ENCODE measurements around the gene TEX29. TPM values are rescaled to one million over a fixed set of nuclear protein-coding genes. Genes with fewer than 3 reads are reported as not detected.

The TEX29 gene
- polyA plus RNA-seq, 2 donors = 0.24 to 0.88 TPM

GRCh38 chr13:111303559-111303958 is 16.9 kb upstream of the TEX29 start:
- no peaks in the 10 kb centered on the region for H3K27me3 ChIP-seq (ENCODE audit: control insufficient read depth in 1 of 2, insufficient read depth in 2 of 2, low read length in 2 of 2)
- peaks cover 25 to 33% of the 10 kb centered on the region in 2 donors for H3K36me3 ChIP-seq (ENCODE audit: control insufficient read depth in 2 of 2, insufficient read depth in 2 of 2, low read length in 1 of 2)
- H3K4me1 ChIP-seq (ENCODE audit: control insufficient read depth in 2 of 2, insufficient read depth in 2 of 2, low read length in 1 of 2) = peaks cover 0 to 3% of the 10 kb centered on the region in 2 donors
- no peak overlapping the region for H3K4me3 ChIP-seq (ENCODE audit: low read depth in 1 of 2, low read length in 2 of 2)
- no peak overlapping the region for H3K27ac ChIP-seq (ENCODE audit: low read depth in 2 of 2, low read length in 1 of 2)
- WGBS, 2 donors = 96 to 98% methylated on average over 11 of the region's 11 CpGs
- H3K9me3 ChIP-seq (ENCODE audit: control insufficient read depth in 2 of 2, insufficient read depth in 1 of 2, low read depth in 1 of 2, low read length in 1 of 2) = no peaks in the 10 kb centered on the region

- Histone ChIP-seq H3K9me3 (ENCODE audit: control insufficient read depth in 2 of 2, insufficient read depth in 1 of 2, low read depth in 1 of 2, low read length in 1 of 2) (no peaks in the 10 kb centered on the region), H3K36me3 (ENCODE audit: control insufficient read depth in 2 of 2, insufficient read depth in 2 of 2, low read length in 1 of 2) (peaks cover 22 to 33% of the 10 kb centered on the region in 2 donors), H3K4me1 (ENCODE audit: control insufficient read depth in 2 of 2, insufficient read depth in 2 of 2, low read length in 1 of 2) (peaks cover 0 to 3% of the 10 kb centered on the region in 2 donors), H3K27ac (ENCODE audit: low read depth in 2 of 2, low read length in 1 of 2) (no peak overlapping the region), H3K27me3 (ENCODE audit: control insufficient read depth in 1 of 2, insufficient read depth in 2 of 2, low read length in 2 of 2) (no peaks in the 10 kb centered on the region), H3K4me3 (ENCODE audit: low read depth in 1 of 2, low read length in 2 of 2) (no peak overlapping the region)
- WGBS, 2 donors = 86% methylated on average over 15 of the region's 15 CpGs
Measured at GRCh38 chr13:111304041-111304544, 16.3 kb upstream of the TEX29 start.

- Histone ChIP-seq H3K36me3 (ENCODE audit: control insufficient read depth in 2 of 2, insufficient read depth in 2 of 2, low read length in 1 of 2) (peaks cover 21 to 33% of the 10 kb centered on the region in 2 donors), H3K4me1 (ENCODE audit: control insufficient read depth in 2 of 2, insufficient read depth in 2 of 2, low read length in 1 of 2) (peaks cover 0 to 3% of the 10 kb centered on the region in 2 donors), H3K4me3 (ENCODE audit: low read depth in 1 of 2, low read length in 2 of 2) (no peak overlapping the region), H3K27me3 (ENCODE audit: control insufficient read depth in 1 of 2, insufficient read depth in 2 of 2, low read length in 2 of 2) (no peaks in the 10 kb centered on the region), H3K9me3 (ENCODE audit: control insufficient read depth in 2 of 2, insufficient read depth in 1 of 2, low read depth in 1 of 2, low read length in 1 of 2) (no peaks in the 10 kb centered on the region), H3K27ac (ENCODE audit: low read depth in 2 of 2, low read length in 1 of 2) (no peak overlapping the region)
- WGBS, 2 donors = 95 to 96% methylated on average over 20 of the region's 20 CpGs
Measured at GRCh38 chr13:111304603-111305289, 15.7 kb upstream of the TEX29 start.

- Histone ChIP-seq H3K4me1 (ENCODE audit: control insufficient read depth in 2 of 2, insufficient read depth in 2 of 2, low read length in 1 of 2) (no peaks in the 10 kb centered on the region), H3K9me3 (ENCODE audit: control insufficient read depth in 2 of 2, insufficient read depth in 1 of 2, low read depth in 1 of 2, low read length in 1 of 2) (peaks cover 4% of the 10 kb centered on the region in 2 donors), H3K27ac (ENCODE audit: low read depth in 2 of 2, low read length in 1 of 2) (no peak overlapping the region), H3K27me3 (ENCODE audit: control insufficient read depth in 1 of 2, insufficient read depth in 2 of 2, low read length in 2 of 2) (no peaks in the 10 kb centered on the region), H3K36me3 (ENCODE audit: control insufficient read depth in 2 of 2, insufficient read depth in 2 of 2, low read length in 1 of 2) (peaks cover 3 to 5% of the 10 kb centered on the region in 2 donors), H3K4me3 (ENCODE audit: low read depth in 1 of 2, low read length in 2 of 2) (no peak overlapping the region)
- WGBS, 2 donors = 97 to 98% methylated on average over 17 of the region's 17 CpGs
Measured at GRCh38 chr13:111312944-111313590, 7.4 kb upstream of the TEX29 start.

- H3K4me3 ChIP-seq (ENCODE audit: low read depth in 1 of 2, low read length in 2 of 2) = no peak overlapping the region
- H3K4me1 ChIP-seq (ENCODE audit: control insufficient read depth in 2 of 2, insufficient read depth in 2 of 2, low read length in 1 of 2) = no peaks in the 10 kb centered on the region
- no peaks in the 10 kb centered on the region for H3K27me3 ChIP-seq (ENCODE audit: control insufficient read depth in 1 of 2, insufficient read depth in 2 of 2, low read length in 2 of 2)
- no peak overlapping the region for H3K27ac ChIP-seq (ENCODE audit: low read depth in 2 of 2, low read length in 1 of 2)
- H3K36me3 ChIP-seq (ENCODE audit: control insufficient read depth in 2 of 2, insufficient read depth in 2 of 2, low read length in 1 of 2) = peaks cover 3 to 5% of the 10 kb centered on the region in 2 donors
- peaks cover 4% of the 10 kb centered on the region in 2 donors for H3K9me3 ChIP-seq (ENCODE audit: control insufficient read depth in 2 of 2, insufficient read depth in 1 of 2, low read depth in 1 of 2, low read length in 1 of 2)
- 81 to 82% methylated on average over 14 of the region's 14 CpGs for WGBS, 2 donors
Measured at GRCh38 chr13:111313911-111314425, 6.5 kb upstream of the TEX29 start.

GRCh38 chr13:111314852-111315251 is 5.6 kb upstream of the TEX29 start:
- H3K27ac ChIP-seq (ENCODE audit: low read depth in 2 of 2, low read length in 1 of 2) = no peak overlapping the region
- 79 to 85% methylated on average over 6 of the region's 6 CpGs for WGBS, 2 donors
- H3K36me3 ChIP-seq (ENCODE audit: control insufficient read depth in 2 of 2, insufficient read depth in 2 of 2, low read length in 1 of 2) = peaks cover 3 to 5% of the 10 kb centered on the region in 2 donors
- H3K4me3 ChIP-seq (ENCODE audit: low read depth in 1 of 2, low read length in 2 of 2) = no peak overlapping the region
- no peaks in the 10 kb centered on the region for H3K4me1 ChIP-seq (ENCODE audit: control insufficient read depth in 2 of 2, insufficient read depth in 2 of 2, low read length in 1 of 2)
- H3K9me3 ChIP-seq (ENCODE audit: control insufficient read depth in 2 of 2, insufficient read depth in 1 of 2, low read depth in 1 of 2, low read length in 1 of 2) = peaks cover 4% of the 10 kb centered on the region in 2 donors
- no peaks in the 10 kb centered on the region for H3K27me3 ChIP-seq (ENCODE audit: control insufficient read depth in 1 of 2, insufficient read depth in 2 of 2, low read length in 2 of 2)

GRCh38 chr13:111315347-111315995 is 5.0 kb upstream of the TEX29 start:
- 82 to 85% methylated on average over 15 of the region's 15 CpGs for WGBS, 2 donors
- Histone ChIP-seq H3K4me3 (ENCODE audit: low read depth in 1 of 2, low read length in 2 of 2) (no peak overlapping the region), H3K9me3 (ENCODE audit: control insufficient read depth in 2 of 2, insufficient read depth in 1 of 2, low read depth in 1 of 2, low read length in 1 of 2) (peaks cover 4% of the 10 kb centered on the region in 2 donors), H3K27me3 (ENCODE audit: control insufficient read depth in 1 of 2, insufficient read depth in 2 of 2, low read length in 2 of 2) (no peaks in the 10 kb centered on the region), H3K36me3 (ENCODE audit: control insufficient read depth in 2 of 2, insufficient read depth in 2 of 2, low read length in 1 of 2) (peaks cover 3 to 5% of the 10 kb centered on the region in 2 donors), H3K27ac (ENCODE audit: low read depth in 2 of 2, low read length in 1 of 2) (no peak overlapping the region), H3K4me1 (ENCODE audit: control insufficient read depth in 2 of 2, insufficient read depth in 2 of 2, low read length in 1 of 2) (no peaks in the 10 kb centered on the region)

GRCh38 chr13:111316161-111316730 is 4.2 kb upstream of the TEX29 start:
- H3K4me3 ChIP-seq (ENCODE audit: low read depth in 1 of 2, low read length in 2 of 2) = no peak overlapping the region
- H3K9me3 ChIP-seq (ENCODE audit: control insufficient read depth in 2 of 2, insufficient read depth in 1 of 2, low read depth in 1 of 2, low read length in 1 of 2) = peaks cover 4% of the 10 kb centered on the region in 2 donors
- H3K4me1 ChIP-seq (ENCODE audit: control insufficient read depth in 2 of 2, insufficient read depth in 2 of 2, low read length in 1 of 2) = no peaks in the 10 kb centered on the region
- H3K27me3 ChIP-seq (ENCODE audit: control insufficient read depth in 1 of 2, insufficient read depth in 2 of 2, low read length in 2 of 2) = no peaks in the 10 kb centered on the region
- 75 to 78% methylated on average over 12 of the region's 12 CpGs for WGBS, 2 donors
- H3K36me3 ChIP-seq (ENCODE audit: control insufficient read depth in 2 of 2, insufficient read depth in 2 of 2, low read length in 1 of 2) = peaks cover 3 to 5% of the 10 kb centered on the region in 2 donors
- H3K27ac ChIP-seq (ENCODE audit: low read depth in 2 of 2, low read length in 1 of 2) = no peak overlapping the region

GRCh38 chr13:111317042-111317550 is 3.3 kb upstream of the TEX29 start:
- no peak overlapping the region for H3K27ac ChIP-seq (ENCODE audit: low read depth in 2 of 2, low read length in 1 of 2)
- no peak overlapping the region for H3K4me3 ChIP-seq (ENCODE audit: low read depth in 1 of 2, low read length in 2 of 2)
- peaks cover 0 to 5% of the 10 kb centered on the region in 2 donors for H3K36me3 ChIP-seq (ENCODE audit: control insufficient read depth in 2 of 2, insufficient read depth in 2 of 2, low read length in 1 of 2)
- peaks cover 4% of the 10 kb centered on the region in 2 donors for H3K9me3 ChIP-seq (ENCODE audit: control insufficient read depth in 2 of 2, insufficient read depth in 1 of 2, low read depth in 1 of 2, low read length in 1 of 2)
- no peaks in the 10 kb centered on the region for H3K4me1 ChIP-seq (ENCODE audit: control insufficient read depth in 2 of 2, insufficient read depth in 2 of 2, low read length in 1 of 2)
- WGBS, 2 donors = 92 to 94% methylated on average over 14 of the region's 14 CpGs
- H3K27me3 ChIP-seq (ENCODE audit: control insufficient read depth in 1 of 2, insufficient read depth in 2 of 2, low read length in 2 of 2) = no peaks in the 10 kb centered on the region

Data from esophagus (tissue), 2 donors.